CD4-positive, alpha-beta T cell treated with Interferon alpha-2 for 1 hour (primary cell): ENCODE measurements around the gene KCNC4.

Experiments
- DNase-seq, 2 donors: peaks; one replicate each; pipeline ENCODE4 v3.0.0-alpha.2; 2020 to 2022

KCNC4 gene

DNA sequence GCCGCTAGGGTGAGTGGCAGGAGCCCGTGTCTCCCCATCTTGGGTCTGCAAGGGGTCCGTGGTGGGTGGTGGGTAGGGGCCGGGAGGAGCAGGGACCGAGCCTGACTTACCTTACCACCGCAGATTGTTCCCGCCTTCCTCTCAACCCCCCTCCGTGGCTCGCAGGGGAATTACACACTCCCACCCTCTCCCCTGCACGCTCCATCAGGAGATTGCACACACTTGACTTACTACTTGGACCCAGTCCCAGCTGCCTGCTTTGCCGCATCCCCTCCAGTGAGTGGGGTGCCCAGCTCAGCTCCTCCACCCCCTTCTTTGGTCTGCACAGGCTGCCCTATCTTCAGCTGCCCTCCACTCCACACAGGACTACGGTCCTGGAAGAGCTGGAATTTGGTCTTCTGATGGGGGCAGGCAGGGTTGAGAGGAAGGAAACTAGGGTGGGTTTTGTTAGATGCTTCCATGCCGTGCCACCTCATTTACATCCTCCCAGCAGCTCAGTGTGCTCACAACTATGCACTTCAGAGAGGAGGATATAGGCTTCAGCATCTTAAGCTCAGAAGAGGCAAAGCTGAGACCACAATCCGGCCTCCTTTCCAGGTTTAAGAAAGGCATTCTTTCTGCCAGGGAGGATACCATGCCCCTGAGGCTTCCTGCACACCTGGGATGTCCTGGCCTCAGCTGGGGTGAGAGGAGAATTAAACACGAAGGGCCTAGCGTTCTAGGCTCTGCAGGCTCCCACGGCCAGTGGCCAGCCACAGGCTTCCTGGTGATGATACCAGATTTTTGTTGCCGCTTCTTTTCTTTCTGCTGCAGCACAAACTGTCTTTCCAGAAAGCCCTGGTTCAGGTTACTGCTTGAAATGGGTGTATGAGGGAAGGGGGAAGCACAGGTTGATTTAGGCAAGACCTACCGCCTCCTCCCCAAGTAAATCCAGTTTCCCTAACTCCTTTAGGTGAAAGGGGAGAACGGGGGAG lies 2.3 kb downstream of the KCNC4 start:
- DNase-seq = no peak

DNA sequence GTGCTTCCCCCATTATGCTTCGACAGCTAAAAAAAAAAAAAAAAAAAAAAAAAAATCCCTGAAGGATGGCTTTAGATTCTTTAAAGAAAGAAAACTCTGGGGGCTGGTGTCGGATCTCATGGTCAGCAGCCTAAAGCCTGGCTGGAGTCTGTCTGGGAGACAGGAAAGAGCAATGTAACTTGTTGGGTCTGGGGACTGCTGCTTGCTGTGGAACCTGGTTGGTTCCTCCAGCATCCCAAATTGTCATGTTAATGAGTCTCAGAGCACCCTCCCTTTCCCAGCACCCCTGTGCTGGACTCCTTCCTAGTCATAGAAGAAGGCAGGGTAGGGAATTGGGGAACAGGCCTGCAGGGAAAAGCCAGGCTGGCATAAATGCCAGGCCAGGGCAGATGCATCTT lies 3.0 kb downstream of the KCNC4 start:
- DNase-seq = no peak

DNA sequence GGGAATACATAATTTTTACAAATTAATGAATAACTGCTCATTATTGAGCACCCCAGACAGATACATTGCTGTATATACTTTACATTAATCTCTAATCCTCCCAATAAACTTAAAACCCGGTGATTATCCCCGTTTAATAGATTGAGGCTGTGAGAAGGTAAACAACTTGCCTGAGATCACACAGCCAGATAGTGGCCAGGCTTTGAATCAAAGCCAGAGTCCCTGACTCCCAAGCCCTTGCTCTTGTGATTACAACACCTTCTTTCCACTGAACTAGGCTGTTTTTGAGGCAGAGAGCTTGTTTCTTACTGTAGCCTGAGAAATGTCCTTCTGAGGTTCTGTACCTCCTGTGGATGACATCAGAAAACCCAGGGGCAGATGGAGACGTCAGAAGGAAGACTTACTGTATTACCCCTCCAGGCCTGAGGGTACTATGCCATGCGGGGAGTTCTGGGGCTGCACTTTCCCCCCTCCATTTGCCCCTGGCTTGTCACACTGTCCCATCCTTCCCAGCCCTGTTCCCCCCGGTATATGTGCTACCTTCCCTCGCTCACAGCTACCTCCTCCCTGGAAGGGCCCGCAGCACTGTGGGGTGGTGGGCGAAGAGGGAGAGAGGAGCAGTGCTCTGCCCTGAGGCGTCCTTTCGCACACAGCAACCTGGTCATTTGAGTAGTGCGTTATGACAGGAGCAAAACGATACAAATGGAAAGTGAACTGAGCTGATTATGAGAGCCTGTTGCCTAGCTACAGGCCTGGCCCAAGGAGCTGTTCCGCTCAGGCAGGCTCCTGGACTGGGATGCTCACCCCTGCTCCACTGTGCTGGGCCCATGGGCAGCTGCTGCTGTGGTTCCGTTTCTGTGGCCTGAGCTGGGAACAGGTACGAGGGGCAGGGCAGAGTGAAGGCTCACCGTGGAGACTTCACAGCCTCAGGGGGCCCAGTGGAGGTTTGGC lies 4.6 kb downstream of the KCNC4 start:
- DNase-seq = no peak

DNA sequence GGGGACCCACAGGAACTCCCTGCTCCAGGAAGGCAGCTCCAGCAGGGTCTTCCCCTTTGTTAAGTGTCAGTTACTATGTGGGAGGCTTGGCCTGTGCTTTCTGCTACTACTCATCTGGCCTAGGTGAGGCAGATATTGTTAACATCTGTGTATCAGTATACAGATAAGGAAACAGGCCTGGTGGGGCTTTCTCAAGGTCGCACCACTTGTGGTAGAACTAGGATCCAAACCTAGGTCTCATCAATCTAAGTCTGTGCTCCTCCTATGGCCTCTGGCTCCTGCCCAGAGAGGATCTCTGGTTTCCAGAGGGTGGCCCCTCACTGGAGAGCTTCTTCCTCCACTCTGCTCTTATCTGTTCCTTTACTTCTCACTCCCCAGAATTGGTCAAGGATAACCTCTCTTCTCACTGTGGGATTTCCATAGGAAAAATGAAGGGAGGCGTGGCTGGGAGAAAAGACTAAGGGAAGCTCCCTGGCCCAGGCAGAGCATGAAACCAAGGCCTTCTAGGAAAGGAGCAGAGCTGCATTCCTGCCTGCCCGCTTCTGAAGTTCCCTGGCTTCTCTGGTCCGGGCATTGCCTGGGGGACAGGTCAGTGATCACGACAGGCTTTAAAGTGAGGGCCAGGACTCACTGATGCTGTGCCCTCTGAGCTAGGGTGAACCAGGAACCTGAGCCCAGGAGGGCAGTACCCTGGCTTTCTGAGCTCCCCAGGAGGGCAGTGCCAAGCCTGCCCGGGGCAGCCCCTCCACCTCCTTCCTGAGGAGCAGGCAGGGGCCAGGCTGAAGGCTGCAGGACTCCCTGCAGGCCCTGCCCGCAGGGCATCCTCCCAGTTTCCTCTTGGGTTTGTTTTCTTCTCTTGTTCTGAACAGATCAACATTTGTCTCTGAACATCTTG lies 5.8 kb downstream of the KCNC4 start:
- DNase-seq = no peak

DNA sequence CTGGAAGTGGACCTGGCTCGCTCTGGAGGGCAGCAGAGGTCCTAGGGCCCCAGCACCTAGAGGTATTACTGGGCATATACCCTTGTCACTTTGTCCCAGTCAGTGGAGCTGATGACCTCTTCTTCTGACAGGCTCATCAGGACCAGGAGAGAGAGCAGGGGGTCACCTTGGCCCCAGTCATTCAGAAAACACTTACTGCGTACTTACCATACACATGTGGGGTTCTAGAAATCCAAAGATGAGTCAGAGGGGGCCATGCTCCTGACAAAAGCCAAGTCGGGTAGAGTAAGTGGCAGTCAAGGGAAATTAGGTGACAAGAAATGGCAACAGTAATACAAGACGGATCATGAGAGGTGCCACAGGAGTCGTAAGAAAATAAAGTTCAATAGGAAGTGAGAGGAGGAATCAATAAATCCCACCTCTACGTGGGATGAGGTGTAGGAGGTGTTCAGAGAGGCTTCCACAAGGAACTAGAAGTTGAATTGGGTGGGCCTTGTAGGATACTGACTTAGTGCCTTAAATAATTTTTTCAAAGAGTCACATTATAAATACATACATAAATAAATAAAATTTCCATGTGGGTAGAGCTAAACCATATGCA lies 6.8 kb downstream of the KCNC4 start:
- no peak for DNase-seq

DNA sequence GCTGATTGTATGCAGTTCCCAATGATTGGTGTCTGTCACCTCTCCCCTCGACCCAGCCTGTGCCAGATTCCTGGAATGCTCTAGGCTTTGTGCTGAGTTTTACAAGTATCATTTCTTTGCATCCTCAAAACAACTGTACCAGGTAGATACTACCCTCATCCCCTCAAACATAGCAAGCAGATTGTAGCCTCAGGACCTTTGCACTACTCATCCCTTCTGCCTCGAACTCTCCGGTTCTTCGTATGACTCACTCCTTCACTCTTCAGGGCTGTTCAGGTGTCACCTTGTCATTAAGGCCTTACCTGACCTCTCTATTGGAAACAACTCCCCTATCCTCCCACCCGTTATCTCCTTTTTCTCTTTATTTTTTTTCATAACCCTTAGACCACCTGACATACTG lies 8.0 kb downstream of the KCNC4 start:
- DNase-seq = no peak

DNA sequence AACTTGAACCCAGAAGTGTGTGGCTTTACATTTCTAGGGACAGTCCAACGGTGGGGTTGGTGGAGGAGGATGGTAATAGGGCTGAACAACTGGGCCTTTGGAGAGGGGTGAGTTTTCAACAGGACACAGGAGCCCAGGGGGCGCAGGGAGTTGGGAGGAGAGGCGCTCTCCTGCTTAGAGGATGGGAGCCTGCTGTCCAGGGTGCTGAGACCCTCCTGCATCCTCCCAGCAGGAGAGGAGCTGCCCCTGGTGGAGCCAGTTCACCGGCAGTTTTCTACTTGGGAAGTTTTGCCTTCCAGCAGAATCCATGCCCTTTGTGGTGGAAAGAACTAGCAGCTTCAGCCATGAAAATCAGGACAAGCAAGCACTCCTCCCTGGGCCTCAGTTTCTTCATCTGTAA lies 8.6 kb downstream of the KCNC4 start:
- no peak for DNase-seq

DNA sequence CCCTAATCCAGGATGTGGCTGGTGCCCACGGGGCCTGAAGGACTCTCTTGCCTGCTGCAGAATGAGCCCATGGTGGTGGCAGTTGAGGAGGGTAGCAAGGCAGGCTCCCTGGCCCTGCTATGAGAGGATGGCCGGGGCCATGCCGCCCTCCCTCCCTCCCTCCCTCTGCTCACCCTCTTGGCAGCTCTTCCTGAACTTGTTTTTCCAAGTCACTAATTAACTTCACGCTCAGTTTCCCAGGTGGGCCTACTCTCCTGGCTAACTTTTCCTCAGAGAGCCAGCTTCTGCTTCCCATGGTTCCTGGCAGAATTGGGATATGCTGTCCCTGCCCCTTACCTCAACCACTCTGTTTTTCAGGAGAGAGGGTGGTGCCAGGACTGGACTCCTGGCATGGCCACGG lies 10.2 kb downstream of the KCNC4 start:
- DNase-seq = no peak

DNA sequence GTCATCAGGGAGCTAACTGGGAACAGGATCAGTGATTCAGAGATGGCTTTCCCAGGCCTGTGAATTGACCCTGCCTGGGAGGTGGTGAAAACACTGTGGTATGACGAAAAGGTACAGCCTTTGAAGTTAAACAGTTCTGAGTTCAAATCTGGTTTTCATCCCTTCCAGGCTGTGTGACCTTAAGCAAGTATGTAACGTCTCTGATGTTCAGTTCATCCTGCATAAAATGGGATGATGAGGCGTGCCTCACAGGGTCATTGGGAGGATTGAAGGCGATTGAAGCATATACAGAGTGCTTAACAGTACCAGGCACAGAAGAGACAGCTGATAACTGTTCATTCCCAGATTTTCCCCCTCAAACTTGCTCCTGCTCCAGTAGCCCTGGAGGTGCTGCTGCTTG lies 11.0 kb downstream of the KCNC4 start:
- DNase-seq = no peak

DNA sequence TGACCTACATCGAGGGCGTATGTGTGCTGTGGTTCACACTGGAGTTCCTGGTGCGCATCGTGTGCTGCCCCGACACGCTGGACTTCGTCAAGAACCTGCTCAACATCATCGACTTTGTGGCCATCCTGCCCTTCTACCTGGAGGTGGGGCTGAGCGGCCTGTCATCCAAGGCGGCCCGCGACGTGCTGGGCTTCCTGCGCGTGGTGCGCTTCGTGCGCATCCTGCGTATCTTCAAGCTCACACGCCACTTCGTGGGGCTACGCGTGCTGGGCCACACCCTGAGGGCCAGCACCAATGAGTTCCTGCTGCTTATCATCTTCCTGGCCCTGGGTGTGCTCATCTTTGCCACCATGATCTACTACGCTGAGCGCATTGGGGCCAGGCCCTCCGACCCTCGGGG lies 13.0 kb downstream of the KCNC4 start:
- DNase-seq = no peak

DNA sequence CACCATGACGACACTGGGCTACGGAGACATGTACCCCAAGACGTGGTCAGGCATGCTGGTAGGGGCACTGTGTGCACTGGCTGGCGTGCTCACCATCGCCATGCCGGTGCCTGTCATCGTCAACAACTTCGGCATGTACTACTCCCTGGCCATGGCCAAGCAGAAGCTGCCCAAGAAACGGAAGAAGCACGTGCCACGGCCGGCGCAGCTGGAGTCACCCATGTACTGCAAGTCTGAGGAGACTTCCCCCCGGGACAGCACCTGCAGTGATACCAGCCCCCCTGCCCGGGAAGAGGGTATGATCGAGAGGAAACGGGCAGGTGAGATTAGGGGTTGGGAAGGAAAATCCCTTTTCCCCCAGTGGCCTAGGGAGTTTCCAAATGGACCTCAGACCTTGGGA lies 13.5 kb downstream of the KCNC4 start:
- no peak for DNase-seq

DNA sequence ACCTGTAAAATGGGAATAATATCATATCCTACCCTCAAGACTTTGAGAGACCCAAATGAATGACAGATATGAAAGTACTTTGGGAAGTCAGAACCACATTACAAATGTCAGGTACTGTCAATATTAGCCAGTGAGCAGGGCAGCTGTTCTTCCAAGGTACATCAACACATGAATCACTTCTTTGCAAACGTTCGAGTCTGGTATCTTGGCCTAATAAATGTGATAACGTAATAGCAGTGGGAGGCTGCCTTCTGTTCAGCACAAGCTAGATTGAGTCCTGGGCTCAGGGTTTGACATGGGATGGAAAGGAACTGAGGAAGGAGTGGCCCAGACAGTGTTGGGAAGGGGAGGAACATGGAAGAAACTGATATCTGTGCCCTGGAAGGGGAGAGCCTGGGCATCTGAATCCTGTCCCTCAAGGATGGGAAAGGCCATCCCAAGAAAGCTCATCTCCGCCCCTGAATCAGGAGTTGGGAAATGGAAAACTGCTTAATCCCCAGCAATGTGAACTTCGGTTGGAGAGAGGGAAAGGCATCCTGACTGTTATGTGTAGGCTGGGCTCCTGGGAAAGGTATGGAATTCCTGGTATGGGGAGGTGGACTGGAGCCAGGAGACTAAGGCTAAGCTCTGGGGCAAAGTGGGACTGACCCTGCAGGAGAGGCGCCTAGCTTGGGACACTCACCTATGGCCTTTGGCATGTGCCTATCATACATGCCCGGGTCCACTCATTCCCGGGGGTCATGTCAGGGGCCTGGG lies 14.3 kb downstream of the KCNC4 start:
- DNase-seq = no peak

DNA sequence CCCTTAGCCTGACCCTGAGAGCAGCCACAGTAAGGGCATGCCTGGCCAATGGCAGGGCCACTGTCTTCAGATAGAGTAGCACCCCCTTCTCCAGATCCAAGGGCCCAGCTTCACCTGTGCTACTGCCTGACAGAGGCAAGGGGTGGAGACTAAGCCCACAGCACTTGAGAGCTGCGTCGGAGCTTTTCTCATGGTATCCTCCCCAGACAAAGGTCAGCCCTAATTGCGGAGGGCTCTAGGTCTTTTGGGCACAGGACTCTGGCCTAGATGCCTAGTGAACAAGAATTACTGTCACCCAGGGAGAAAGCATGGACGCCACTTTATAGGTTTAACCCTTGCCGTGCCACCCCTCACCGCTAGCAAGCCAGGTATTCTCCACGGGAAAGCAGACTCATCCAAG lies 15.1 kb downstream of the KCNC4 start:
- DNase-seq = no peak

DNA sequence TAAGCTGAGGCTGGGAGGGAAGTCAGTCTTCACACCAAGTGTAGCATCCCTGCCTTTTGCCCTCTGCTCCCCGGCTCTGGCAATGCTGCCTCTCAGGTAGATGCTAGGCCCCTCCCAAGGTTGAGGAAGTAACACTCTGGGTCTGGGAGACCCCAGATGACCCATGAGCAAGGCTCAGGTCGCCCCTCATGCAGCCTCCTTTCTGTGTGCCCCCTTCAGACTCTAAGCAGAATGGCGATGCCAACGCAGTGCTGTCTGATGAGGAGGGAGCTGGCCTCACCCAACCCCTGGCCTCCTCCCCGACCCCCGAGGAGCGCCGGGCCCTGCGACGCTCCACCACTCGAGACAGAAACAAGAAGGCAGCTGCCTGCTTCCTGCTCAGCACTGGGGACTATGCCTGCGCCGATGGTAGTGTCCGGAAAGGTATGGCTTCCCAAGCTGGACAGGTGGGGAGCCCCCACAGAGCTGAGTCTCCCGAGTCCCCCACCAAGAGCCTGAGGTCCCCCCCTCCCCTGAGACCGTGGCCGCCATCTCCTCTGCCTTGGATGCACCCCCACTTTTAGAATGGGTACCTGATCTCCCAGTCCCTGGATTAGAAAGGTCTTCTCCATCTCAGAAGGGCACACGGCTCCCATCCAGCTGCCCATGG lies 15.8 kb downstream of the KCNC4 start:
- DNase-seq = no peak

DNA sequence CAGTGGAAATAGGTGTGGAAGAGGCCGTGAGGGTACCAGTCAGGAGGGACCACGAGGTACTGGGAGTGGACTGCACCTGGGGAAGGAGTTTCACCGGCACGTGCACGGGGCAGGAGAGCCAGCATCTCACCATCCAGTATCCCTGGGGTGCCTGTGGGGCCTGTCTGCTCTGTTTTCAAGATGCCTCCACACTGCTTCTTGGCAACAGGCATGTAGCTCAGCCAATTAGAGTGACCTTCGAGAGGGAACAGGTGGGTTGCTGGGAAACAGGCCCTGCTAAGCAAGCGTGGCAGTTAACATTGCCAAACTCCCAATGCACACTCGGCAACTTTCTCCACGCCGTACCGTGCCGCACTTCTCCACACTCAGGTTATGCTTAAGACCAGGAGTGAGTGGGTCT lies 17.7 kb downstream of the KCNC4 start:
- DNase-seq = no peak

DNA sequence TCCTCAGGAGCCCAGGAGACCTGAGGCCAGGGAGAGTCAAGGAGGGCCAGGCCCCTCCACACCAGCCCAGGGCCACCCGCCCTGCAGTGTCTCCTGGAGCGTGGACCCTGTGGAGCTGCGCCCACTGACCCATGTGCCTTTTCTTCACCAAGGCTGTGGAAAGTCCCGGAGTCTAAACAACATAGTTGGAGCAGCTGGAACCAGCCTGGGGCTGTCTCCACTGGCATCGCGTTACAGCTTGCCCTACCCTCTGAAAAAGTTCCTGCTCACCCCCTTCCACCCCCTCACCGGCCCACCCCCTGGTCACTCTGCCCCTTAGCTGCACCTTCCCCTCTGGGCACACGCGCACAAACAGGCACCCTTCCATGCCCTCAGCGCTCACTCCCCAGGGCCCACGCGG lies 18.3 kb downstream of the KCNC4 start:
- DNase-seq = no peak

DNA sequence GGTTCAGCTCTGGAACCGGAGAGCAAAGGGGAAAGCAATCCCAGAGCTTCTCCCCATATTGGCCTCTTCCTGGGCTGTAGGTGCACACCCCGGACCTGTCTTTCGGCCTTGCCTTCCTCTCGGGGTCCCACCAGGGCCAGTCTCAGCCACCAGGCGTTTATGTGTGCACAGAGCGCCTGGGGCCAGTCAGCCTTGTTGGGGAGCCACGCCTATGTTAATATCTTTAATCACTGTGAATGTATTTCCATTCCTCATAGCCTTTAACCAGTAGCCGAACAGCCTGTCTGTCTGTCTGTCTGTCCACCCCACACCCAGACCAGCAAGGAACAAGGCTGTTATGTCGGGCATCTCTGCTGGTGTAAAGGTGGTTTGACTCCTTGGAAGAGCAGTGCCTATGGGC lies 18.8 kb downstream of the KCNC4 start:
- DNase-seq = no peak

DNA sequence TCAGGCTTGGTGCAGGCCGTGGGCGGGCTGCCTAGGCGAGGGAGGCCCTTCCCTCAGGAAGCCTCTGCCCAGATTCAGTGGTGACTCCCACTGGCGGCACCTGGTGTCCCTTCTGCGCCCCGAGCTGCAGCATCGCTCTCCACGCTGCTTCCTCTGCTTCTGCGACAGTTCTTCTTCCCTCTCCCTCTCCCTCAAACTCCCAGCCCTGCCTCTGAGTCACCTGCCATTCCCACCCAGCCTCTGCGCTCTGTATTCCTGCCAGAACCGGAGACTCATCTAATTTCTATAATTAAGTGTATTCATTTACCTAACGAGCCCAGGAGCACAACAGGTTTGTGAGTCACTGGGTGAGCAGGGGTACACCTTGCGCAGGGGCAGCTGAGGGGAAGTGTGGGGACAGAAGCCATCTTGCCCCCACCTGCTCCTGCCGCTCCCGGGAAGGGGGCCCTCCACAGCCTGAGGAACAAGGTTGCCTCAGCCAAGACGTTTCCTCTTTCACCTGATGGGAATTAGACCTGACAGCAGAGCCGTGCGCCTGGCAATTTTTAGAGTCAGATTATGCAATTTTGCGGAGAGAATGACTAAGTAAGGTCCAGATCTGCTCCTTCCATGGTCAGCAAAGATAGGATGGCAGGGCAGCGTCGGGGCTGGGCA lies 19.4 kb downstream of the KCNC4 start:
- DNase-seq = no peak

DNA sequence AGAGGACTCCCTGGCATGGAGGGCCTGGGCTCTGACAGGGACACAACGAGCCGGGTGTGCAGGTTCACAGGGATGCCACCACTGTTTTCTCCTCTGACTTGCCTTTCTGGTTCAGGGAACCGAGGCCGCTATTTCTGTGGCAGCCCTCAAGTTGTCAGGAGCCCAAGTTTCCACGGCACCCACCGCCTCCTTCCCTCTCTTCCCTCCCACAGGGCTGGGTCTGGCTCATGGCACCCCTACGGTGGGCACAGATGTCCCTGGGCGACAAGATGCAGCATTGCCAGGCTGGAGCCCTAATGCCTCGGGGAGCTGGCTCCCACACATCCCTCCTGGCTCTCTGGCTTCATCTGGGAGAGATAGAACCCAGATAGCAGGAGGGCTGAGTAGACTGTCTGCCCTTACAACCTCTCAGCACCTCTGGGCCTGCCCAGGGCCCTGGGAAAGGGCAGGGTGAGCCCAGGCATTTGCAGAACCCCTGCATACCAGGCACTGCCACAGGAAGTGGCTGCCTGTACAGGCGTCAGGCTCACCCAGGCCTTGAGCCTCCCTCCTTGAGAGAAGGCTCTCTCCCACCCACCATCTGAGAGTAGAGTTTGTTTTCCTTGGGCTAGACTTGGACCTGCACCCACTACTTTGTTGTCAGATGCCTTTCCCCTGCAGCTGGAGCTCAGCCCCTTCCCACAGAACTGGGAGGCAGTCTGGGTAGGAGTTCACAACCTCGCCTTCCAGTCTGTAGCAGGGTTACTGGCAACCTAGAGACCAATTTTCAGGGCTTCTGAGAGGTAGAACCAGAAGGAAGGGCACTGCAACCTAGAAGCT lies 20.5 kb downstream of the KCNC4 start:
- no peak for DNase-seq

DNA sequence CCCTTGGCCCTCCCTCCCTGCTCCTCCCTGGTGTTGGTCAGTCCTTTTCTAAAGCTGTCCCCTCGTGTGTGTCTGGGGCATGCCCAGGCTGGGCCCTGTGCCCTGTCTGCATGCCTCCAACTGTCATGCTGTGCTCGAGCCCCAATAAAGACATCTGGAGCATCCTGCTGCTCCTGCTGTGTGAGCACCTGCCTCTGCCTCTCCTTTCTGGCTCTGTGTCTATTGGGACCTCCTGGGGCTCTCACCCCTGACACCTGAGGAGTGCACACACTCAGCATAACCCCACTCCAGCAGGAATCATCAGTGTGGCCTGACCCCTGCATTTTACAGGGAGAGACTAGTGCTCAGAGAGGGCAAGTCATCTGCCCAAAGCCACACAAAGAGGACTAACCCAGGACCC lies 23.7 kb downstream of the KCNC4 start:
- no peak for DNase-seq
